ENCODE measurements around the gene MIA3. TPM values are rescaled to one million over a fixed set of nuclear protein-coding genes. Genes with fewer than 3 reads are reported as not detected.

MIA3 gene
- total RNA-seq, 1 donor from 2014 or later = 11.8 TPM

GRCh38 chr1:222632749-222633148, 14.9 kb downstream of the MIA3 start:
- no peak overlapping the region for H3K4me3 ChIP-seq (ENCODE audit: low read depth, low read length)
- TF ChIP-seq, protein P1, sequence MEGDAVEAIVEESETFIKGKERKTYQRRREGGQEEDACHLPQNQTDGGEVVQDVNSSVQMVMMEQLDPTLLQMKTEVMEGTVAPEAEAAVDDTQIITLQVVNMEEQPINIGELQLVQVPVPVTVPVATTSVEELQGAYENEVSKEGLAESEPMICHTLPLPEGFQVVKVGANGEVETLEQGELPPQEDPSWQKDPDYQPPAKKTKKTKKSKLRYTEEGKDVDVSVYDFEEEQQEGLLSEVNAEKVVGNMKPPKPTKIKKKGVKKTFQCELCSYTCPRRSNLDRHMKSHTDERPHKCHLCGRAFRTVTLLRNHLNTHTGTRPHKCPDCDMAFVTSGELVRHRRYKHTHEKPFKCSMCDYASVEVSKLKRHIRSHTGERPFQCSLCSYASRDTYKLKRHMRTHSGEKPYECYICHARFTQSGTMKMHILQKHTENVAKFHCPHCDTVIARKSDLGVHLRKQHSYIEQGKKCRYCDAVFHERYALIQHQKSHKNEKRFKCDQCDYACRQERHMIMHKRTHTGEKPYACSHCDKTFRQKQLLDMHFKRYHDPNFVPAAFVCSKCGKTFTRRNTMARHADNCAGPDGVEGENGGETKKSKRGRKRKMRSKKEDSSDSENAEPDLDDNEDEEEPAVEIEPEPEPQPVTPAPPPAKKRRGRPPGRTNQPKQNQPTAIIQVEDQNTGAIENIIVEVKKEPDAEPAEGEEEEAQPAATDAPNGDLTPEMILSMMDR (conservative IDR thresholded peaks at IDR 0.05; ENCODE audit: low read depth, low read length) = no peak
- DNase-seq (ENCODE audit: low read depth) = no peak

- peak; percentile 71 for DNase-seq (ENCODE audit: low read depth)
- TF ChIP-seq, protein P1 (conservative IDR thresholded peaks at IDR 0.05; ENCODE audit: low read depth, low read length) = peak; percentile 89
- H3K4me3 ChIP-seq (ENCODE audit: low read depth, low read length) = no peak overlapping the region
Measured at GRCh38 chr1:222634180-222635013, 16.5 kb downstream of the MIA3 start.

GRCh38 chr1:222641269-222641948, 23.5 kb downstream of the MIA3 start:
- DNase-seq (ENCODE audit: low read depth) = no peak
- TF ChIP-seq, protein P1 (conservative IDR thresholded peaks at IDR 0.05; ENCODE audit: low read depth, low read length) = no peak
- H3K4me3 ChIP-seq (ENCODE audit: low read depth, low read length) = no peak overlapping the region

- TF ChIP-seq, protein P1 (conservative IDR thresholded peaks at IDR 0.05; ENCODE audit: low read depth, low read length) = no peak
- DNase-seq (ENCODE audit: low read depth) = no peak
- H3K4me3 ChIP-seq (ENCODE audit: low read depth, low read length) = no peak overlapping the region
Measured at GRCh38 chr1:222642468-222642867, 24.6 kb downstream of the MIA3 start.

- H3K4me3 ChIP-seq (ENCODE audit: low read depth, low read length) = peak overlapping the region; percentile 96
- TF ChIP-seq, protein P1 (conservative IDR thresholded peaks at IDR 0.05; ENCODE audit: low read depth, low read length) = no peak
- peak; percentile 7 for DNase-seq (ENCODE audit: low read depth)
Measured at GRCh38 chr1:222643606-222643937, 25.7 kb downstream of the MIA3 start.

- DNase-seq (ENCODE audit: low read depth) = peak; percentile 90
- TF ChIP-seq, protein P1 (conservative IDR thresholded peaks at IDR 0.05; ENCODE audit: low read depth, low read length) = no peak
- H3K4me3 ChIP-seq (ENCODE audit: low read depth, low read length) = peak overlapping the region; percentile 96
Measured at GRCh38 chr1:222643938-222644635, 26.2 kb downstream of the MIA3 start.

Data from epithelial cell of proximal tubule (primary cell).